SK-N-MC (cell line): ENCODE data around the gene CPXM2.

Source experiments
- DNase-seq: peaks from one replicate; pipeline ENCODE4 v3.0.0-alpha.2; 2011; ENCODE audit warnings: low read depth, low spot score
- H3K27ac ChIP-seq: fragments of 200-600 bp; sonication (generic); 2 replicates; pipeline ENCODE4 v1.5.1; 2016; ENCODE audit warnings: mixed run types
- H3K36me3 ChIP-seq: fragments of 200-600 bp; sonication (generic); 2 replicates; pipeline ENCODE4 v1.6.1; 2017; ENCODE audit warnings: antibody characterized with exemption, low read length, mixed read lengths; ENCODE audit not compliant: insufficient read depth
- H3K4me3 ChIP-seq: fragments of 200-600 bp; sonication (generic); 2 replicates; pipeline ENCODE4 v1.5.1; 2016
- H3K9ac ChIP-seq: fragments of 200-600 bp; sonication (generic); 2 replicates; pipeline ENCODE4 v1.8.0; 2017; ENCODE audit warnings: mixed run types, mixed read lengths; ENCODE audit not compliant: insufficient read length
- H3K9me3 ChIP-seq: fragments of 200-600 bp; sonication (generic); 2 replicates; pipeline ENCODE4 v1.6.1; 2017; ENCODE audit warnings: low read depth, mild to moderate bottlenecking, antibody characterized with exemption, low read length, moderate library complexity, mixed read lengths
- EZH2 ChIP-seq: fragments of 200-600 bp; sonication (generic); IDR thresholded peaks from one replicate; pipeline ENCODE4 v1.6.1; 2017; ENCODE audit warnings: antibody characterized with exemption
- FOXP2 ChIP-seq: optimal IDR thresholded peaks from 2 replicates; pipeline ENCODE3; 2011; ENCODE audit warnings: mild to moderate bottlenecking, moderate library complexity; ENCODE audit not compliant: insufficient read depth; ENCODE audit errors: extremely low read length, control extremely low read depth
- POLR2AphosphoS5 ChIP-seq: IDR thresholded peaks from 2 replicates; pipeline ENCODE4 v1.6.1; 2012; ENCODE audit warnings: mild to moderate bottlenecking, low read depth, low read length, borderline replicate concordance

Gene CPXM2

GRCh38 chr10:123786306-123786705 is 105.3 kb downstream of the CPXM2 start:
- no peak for TF ChIP-seq POLR2AphosphoS5
- TF ChIP-seq FOXP2, result no peak
- TF ChIP-seq EZH2, result no peak
- no peak for DNase-seq

GRCh38 chr10:123784646-123785045 is 107.0 kb downstream of the CPXM2 start:
- Histone ChIP-seq H3K4me3 (no peak overlapping the region), H3K9me3 (no peaks in the 10 kb centered on the region), H3K27ac (no peak overlapping the region), H3K36me3 (no peaks in the 10 kb centered on the region), H3K9ac (no peak overlapping the region)
- no peak for TF ChIP-seq POLR2AphosphoS5
- no peak for TF ChIP-seq EZH2
- no peak for TF ChIP-seq FOXP2
- DNase-seq, result no peak

More at GRCh38 chr10:123786306-123786705, 105.3 kb downstream of the CPXM2 start:
- no peaks in the 10 kb centered on the region for H3K9me3 ChIP-seq
- H3K4me3 ChIP-seq, result no peak overlapping the region
- H3K9ac ChIP-seq, result no peak overlapping the region
- no peak overlapping the region for H3K27ac ChIP-seq
- no peaks in the 10 kb centered on the region for H3K36me3 ChIP-seq

DNA sequence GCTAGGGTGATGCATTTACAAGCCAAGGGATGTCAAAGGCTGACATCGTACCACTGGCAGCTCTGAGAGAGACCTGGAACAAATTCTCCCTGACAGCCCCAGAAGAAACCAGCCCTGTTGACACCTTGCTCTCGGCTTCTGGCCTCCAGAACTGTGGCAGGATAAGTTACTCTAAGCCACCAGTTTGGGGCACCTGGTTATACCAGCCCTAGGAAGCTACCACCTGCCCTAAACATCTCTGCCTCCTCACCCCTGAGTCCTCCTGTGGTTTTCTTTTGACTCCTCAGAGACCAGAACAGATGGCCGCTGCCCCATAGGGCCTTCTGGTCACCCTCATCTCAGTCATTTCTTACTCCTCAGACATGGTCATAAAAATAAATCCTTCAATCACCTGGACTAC is 107.4 kb downstream of the CPXM2 start:
- H3K9ac ChIP-seq, result no peak overlapping the region
- no peaks in the 10 kb centered on the region for H3K9me3 ChIP-seq
- no peak overlapping the region for H3K4me3 ChIP-seq
- no peak for DNase-seq
- no peak overlapping the region for H3K27ac ChIP-seq
- TF ChIP-seq FOXP2 (no peak), EZH2 (no peak), POLR2AphosphoS5 (no peak)
- H3K36me3 ChIP-seq, result no peaks in the 10 kb centered on the region

DNA sequence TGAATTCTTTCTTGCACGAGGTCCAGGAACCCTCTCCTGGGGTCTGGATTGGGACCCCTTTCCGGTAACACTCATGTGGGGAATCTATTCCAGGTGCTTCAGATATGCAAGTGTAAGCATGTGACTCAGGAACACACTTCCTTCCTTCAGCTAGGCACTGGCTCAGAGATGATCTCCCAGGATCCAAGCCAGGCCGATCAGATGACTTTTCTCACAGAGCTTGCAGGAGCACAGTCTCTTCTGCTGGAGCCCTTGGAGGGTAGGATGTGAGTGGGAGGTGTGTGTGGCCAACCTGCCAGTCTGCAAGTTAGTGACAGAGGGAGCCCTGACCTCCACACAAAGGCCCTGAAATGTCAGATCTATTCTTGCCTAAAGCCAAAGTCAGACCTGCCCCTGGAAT is 108.3 kb downstream of the CPXM2 start:
- Histone ChIP-seq H3K4me3 (no peak overlapping the region), H3K9me3 (no peaks in the 10 kb centered on the region), H3K36me3 (no peaks in the 10 kb centered on the region), H3K27ac (no peak overlapping the region), H3K9ac (no peak overlapping the region)
- TF ChIP-seq POLR2AphosphoS5 (no peak), FOXP2 (no peak), EZH2 (no peak)
- no peak for DNase-seq

DNA sequence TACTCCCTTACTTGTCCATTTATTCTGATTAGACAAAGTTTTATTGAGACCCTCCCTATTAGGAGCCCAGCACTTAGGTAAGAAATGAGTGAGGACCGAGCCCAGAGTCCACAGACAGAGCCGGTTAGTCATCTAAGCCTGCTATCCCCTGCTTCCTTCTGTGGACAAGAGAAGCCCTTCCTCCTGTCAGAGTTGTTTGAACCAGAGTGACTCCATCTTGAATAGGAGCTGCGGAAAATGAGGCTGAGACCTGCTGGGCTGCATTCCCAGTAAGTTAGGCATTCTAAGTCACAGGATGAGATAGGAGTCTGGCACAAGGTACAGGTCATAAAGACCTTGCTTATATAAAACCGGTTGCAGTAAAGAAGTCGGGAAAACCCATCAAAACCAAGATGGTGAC is 109.1 kb downstream of the CPXM2 start:
- Histone ChIP-seq H3K9ac (no peak overlapping the region), H3K27ac (no peak overlapping the region), H3K4me3 (no peak overlapping the region), H3K36me3 (no peaks in the 10 kb centered on the region), H3K9me3 (no peaks in the 10 kb centered on the region)
- TF ChIP-seq FOXP2 (no peak), EZH2 (no peak), POLR2AphosphoS5 (no peak)
- no peak for DNase-seq

GRCh38 chr10:123781956-123782500 is 109.6 kb downstream of the CPXM2 start:
- DNase-seq, result no peak
- H3K27ac ChIP-seq, result no peak overlapping the region
- H3K9ac ChIP-seq, result no peak overlapping the region
- no peak overlapping the region for H3K4me3 ChIP-seq
- H3K9me3 ChIP-seq, result no peaks in the 10 kb centered on the region
- no peaks in the 10 kb centered on the region for H3K36me3 ChIP-seq
- TF ChIP-seq EZH2 (no peak), FOXP2 (no peak), POLR2AphosphoS5 (no peak)

DNA sequence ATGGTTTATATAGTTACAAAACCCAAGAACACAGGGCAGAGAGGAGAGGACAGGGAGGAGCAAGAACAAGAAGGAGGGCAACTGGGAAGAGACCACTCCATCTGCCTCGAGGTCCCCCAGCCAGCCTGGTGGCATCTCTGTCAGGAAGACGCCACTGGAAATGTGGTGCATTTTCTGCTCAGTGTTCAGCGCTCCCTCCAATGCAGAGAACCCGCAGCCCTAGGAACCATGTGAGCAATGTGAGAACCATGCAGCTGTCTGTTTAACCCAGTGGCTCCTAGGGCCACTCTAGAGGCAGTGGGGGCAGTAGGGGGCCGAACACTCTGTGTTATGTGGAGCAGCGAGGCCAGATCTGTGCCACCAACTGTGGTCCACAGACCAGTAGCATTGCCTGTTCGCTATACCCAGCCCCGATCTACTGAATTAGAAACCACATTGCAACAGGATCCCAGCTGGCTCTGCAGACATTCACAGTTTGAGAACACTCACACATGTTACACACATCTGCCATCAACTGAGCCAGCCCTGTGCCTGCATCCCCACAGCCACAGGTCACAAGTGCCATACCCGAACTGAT is 110.2 kb downstream of the CPXM2 start:
- Histone ChIP-seq H3K9ac (no peak overlapping the region), H3K27ac (no peak overlapping the region), H3K36me3 (no peaks in the 10 kb centered on the region), H3K9me3 (no peaks in the 10 kb centered on the region), H3K4me3 (no peak overlapping the region)
- no peak for DNase-seq
- TF ChIP-seq EZH2 (no peak), POLR2AphosphoS5 (no peak), FOXP2 (no peak)

- Histone ChIP-seq H3K9ac (no peak overlapping the region), H3K4me3 (no peak overlapping the region), H3K27ac (no peak overlapping the region), H3K9me3 (no peaks in the 10 kb centered on the region), H3K36me3 (no peaks in the 10 kb centered on the region)
- no peak for TF ChIP-seq FOXP2
- no peak for TF ChIP-seq EZH2
- TF ChIP-seq POLR2AphosphoS5, result no peak
- DNase-seq, result no peak
Measured at GRCh38 chr10:123778719-123779517, 112.7 kb downstream of the CPXM2 start.
